AG09319 (cell line): ENCODE data around the gene CYB5A.
"Not testable (repeated sequence)": the region's sequence is repeated elsewhere in the genome, so short reads cannot be mapped to it uniquely, and the experiment has no call there.

Experiments used
- DNase-seq: peaks from one replicate; pipeline ENCODE4 v3.0.0-alpha.2; 2010; ENCODE audit warnings: low read depth; ENCODE audit errors: extremely low read depth
- CTCF ChIP-seq: IDR thresholded peaks from 2 replicates; pipeline ENCODE4 v1.5.1; 2011; ENCODE audit warnings: low read depth, mild to moderate bottlenecking, inconsistent platforms, low read length, moderate library complexity

The CYB5A gene

GRCh38 chr18:74311000-74311399 lies 19.2 kb upstream of the CYB5A start:
- TF ChIP-seq CTCF, result no peak
- DNase-seq, result no peak

- peak; percentile 48 for TF ChIP-seq CTCF
- no peak for DNase-seq
Measured at GRCh38 chr18:74310411-74310810, 18.6 kb upstream of the CYB5A start.

GRCh38 chr18:74303936-74304335 lies 12.2 kb upstream of the CYB5A start:
- DNase-seq, result no peak
- no peak for TF ChIP-seq CTCF

GRCh38 chr18:74303306-74303705 lies 11.5 kb upstream of the CYB5A start:
- no peak for DNase-seq
- no peak for TF ChIP-seq CTCF

- DNase-seq, result no peak
- TF ChIP-seq CTCF, result no peak
Measured at GRCh38 chr18:74299746-74300145, 8.0 kb upstream of the CYB5A start.

GRCh38 chr18:74299162-74299561 lies 7.4 kb upstream of the CYB5A start:
- TF ChIP-seq CTCF, result no peak
- DNase-seq, result no peak

GRCh38 chr18:74294526-74294925 lies 2.8 kb upstream of the CYB5A start:
- DNase-seq, result no peak
- TF ChIP-seq CTCF, result no peak

GRCh38 chr18:74292982-74293381 lies 1.2 kb upstream of the CYB5A start:
- not testable (repeated sequence) for DNase-seq
